HG03159 (cell line): Measurements from ENCODE around the gene HBD.
"Not testable (repeated sequence)": the region's sequence is repeated elsewhere in the genome, so short reads cannot be mapped to it uniquely, and the experiment has no call there.

Source experiments
- ATAC-seq: cut with Tn5 transposase; IDR thresholded peaks from one replicate; pipeline ENCODE4 v1.9.1; 2021; ENCODE audit warnings: mild to moderate bottlenecking, moderate library complexity; ENCODE audit not compliant: unreplicated experiment

HBD gene

DNA sequence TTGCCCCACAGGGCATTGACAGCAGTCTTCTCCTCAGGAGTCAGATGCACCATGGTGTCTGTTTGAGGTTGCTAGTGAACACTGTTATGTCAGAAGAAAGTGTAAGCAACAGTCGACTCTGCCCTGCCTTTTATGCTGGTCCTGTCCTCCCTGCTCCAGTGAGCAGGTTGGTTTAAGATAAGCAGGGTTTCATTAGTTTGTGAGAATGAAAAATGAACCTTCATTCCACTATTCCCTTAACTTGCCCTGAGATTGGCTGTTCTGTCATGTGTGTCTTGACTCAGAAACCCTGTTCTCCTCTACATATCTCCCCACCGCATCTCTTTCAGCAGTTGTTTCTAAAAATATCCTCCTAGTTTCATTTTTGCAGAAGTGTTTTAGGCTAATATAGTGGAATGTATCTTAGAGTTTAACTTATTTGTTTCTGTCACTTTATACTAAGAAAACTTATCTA, at the start of gene HBD:
Gene HBD (minus strand): TSS at position 103 of the 454 bp plus-strand sequence. CDS start 50 bp downstream, at position 53.
- peak; percentile 82 for ATAC-seq

DNA sequence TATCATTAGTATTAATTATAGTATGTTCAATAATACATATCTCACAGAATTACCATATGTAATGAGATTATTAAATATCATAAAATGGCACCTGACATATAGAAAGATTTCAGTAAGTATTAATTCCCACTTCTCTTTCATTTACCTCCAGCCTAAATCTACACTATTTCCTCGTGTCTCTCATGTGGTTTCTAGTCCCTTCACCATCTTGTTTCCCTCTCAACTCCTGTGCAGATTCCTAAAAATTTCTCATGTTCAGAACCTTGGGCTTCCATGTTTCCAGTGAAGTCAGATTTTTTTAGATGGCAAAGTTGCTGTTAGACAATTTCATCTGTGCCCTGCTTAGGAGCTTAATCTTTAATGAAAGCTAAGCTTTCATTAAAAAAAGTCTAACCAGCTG, 49.6 kb upstream of the HBD start:
- ATAC-seq = no peak

DNA sequence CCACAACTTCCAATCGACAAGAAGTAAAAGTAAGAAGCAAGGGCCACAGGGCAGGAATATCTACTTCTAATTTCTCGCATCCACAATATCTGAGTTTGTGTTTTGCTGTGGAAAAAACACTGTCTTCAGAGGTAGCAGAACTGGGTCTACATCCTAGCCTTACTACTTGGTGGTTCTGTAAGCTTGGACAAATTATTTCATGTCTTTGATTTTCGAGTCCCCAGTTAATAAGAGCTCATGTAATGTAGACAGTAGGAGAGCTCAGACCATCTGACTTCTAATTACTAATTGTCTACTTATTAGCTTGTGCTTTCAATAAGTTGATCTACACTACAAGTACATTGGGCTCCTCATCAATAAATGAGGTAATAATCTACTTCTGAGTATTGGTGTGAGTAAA, 48.8 kb upstream of the HBD start:
- ATAC-seq = no peak

DNA sequence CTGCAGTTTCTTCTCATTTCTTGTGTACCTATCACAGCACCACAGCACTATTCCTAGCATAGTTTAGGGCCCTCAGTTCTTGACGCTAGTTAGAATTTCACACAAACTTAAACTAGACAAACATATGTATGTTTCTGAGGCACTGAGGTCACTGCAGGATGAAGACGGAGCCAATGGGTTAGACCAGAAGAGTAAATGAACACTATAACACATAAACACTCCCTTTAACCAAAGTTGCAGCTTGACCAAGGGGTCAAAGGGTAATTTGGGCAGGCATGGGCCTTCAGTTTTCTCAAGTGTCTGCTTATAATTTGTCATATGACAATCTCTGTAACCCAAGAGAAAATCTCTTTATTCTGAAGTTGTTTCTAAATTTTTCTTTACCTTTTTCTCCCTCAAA, 48.3 kb upstream of the HBD start:
- ATAC-seq = no peak

DNA sequence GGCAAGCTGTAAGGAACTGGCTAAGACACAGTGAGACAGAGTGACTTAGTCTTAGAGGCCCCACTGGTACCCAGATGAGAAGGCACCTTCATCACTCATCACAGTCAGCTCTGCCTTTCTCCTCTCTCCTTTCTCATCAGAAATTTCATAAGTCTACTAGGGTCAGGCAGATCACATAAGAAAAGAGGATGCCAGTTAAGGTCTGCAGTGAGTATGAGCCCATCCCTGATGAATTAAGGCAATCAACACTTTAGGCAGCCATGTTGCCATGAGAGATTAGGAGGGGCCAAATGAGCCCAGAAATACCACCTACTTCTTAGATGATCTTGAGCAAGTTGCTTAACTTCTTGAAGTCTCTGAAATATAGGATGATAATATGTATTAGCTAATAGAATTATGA, 47.3 kb upstream of the HBD start:
- ATAC-seq = no peak

DNA sequence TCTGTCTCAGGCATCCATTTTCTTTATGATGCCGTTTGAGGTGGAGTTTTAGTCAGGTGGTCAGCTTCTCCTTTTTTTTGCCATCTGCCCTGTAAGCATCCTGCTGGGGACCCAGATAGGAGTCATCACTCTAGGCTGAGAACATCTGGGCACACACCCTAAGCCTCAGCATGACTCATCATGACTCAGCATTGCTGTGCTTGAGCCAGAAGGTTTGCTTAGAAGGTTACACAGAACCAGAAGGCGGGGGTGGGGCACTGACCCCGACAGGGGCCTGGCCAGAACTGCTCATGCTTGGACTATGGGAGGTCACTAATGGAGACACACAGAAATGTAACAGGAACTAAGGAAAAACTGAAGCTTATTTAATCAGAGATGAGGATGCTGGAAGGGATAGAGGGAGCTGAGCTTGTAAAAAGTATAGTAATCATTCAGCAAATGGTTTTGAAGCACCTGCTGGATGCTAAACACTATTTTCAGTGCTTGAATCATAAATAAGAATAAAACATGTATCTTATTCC, 46.4 kb upstream of the HBD start:
- ATAC-seq = peak; percentile 93

DNA sequence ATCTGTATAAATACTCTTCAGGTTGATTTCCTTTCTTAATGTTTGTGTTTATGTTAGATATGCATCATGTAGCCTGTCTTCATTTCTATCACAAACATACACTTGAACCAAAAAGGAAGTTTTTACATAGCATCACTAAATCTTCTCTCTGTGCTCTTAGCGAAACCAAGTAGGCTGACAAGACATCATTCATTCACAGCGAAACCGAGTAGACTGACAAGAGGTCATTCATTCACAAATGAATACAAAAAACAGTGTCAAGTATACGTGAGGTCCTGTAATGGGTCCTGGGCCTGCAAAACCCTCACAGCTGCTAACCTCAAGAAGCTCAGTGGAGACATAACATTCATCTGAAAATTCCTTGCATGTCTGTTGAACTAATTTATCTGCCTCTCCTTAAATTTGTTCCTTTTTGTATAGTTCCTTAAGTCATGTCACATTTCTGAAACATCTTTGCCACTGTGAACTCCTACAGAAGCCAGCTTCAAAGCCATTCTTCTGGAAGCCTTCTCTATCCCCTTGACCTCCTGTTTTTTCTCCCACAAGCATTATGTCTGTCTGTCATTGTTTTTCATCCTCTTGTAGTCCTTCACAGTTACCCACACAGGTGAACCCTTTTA, 45.3 kb upstream of the HBD start:
- ATAC-seq = no peak

DNA sequence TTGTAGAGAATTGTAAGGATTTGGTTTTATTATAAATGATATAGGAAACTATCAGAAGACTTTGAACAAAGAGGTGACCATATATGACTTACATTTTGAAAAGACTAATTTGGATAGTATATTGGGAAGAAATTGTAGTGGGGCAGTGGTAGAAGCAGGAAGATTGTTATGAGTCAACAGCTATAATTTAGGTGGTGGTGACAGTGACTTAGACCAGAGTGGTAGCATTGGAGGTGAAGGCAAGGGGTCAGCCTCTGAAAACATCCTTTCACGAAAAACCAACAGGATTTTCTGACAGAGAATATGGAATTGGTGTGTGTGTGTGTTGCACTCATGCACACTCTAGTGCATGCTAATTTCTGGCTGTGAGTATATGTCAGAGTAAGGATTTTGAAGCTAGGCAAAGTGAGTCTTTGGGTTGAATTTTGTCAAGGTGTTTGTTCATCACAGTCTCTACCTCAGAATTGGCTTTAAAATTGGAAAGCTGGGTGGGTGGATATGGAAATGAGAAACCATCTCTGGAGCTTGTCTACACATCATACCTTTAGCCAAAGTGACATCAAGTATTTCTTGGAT, 43.6 kb upstream of the HBD start:
- peak; percentile 36 for ATAC-seq

DNA sequence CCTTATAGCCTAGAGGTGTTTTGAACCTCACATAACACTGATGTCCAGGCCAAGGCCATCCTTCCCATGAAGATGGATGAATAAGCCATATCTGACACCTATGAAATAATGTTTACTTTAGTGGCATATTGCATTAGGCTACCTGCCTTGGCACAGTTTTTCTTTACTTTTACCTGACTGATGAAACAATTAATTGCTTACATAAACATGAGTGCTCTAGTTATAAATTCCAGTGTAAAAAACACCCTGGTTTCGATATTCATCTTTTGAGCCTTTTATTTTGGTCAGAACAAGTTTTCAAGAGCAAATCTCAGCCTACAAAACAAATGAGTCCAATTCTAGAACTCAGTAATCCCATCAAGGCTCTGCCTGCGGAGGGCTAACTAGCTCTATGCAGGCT, 42.4 kb upstream of the HBD start:
- ATAC-seq = no peak

DNA sequence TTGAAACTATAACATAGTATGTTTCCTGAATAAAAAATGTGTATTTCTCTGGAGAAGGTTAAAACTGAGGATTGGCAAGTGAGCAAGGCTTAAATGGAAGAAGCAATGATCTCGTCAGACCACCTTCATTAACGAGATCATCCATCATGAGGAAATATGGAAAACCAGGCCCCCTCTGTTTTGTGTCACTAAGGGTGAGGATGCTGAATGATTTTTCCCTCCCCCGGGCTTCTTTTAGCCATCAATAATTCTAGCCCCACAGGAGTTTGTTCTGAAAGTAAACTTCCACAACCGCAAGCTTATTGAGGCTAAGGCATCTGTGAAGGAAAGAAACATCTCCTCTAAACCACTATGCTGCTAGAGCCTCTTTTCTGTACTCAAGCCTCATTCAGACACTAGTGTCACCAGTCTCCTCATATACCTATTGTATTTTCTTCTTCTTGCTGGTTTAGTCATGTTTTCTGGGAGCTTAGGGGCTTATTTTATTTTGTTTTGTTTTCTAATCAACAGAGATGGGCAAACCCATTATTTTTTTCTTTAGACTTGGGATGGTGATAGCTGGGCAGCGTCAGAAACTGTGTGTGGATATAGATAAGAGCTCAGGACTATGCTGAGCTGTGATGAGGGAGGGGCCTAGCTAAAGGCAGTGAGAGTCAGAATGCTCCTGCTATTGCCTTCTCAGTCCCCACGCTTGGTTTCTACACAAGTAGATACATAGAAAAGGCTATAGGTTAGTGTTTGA, 41.3 kb upstream of the HBD start:
- no peak for ATAC-seq

DNA sequence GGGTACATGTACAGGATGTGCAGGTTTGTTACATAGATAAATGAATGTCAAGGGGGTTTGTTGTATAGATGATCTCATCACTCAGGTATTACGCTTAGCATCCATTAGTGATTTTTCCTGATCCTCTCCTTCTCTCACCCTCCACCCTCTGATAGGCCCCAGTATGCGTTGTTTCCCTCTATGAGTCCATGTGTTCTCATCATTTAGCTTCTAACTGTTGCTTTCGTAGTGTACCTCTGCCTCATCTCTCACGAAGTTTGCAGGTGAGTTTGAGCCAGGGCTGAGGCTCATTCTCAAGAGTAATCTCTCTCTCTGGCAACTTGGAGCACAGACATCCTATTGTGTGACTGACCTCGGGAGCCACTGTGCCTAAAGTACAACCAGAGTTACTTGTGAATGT, 40.1 kb upstream of the HBD start:
- ATAC-seq = no peak

DNA sequence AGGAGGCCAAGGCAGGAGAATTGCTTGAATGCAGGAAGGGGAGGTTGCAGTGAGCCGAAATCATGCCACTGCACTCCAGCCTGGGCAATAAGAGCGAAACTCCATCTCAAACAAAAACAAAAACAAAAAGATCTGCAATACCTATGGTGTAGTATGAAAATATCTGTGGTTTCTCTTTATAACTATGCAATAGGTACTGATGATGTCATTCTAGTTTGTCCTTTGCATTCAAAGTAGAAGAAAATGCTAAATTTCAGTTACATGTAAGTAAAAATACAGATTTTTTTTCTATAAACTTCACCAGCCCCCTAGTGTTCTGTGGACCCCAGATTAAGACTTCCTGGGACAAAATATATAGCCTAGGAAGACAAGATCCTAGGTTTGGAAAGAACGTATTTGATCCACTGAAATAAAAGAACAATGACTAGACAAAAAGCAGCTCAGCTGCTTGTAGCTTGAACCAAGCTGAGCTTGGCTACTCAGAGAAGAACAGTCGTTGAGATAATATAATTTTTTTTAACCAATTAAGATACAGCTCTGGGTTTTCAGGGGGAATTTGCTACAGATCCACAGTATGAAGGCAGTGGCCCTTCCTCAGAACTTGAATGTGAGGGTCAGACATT, 38.2 kb upstream of the HBD start:
- ATAC-seq = no peak

DNA sequence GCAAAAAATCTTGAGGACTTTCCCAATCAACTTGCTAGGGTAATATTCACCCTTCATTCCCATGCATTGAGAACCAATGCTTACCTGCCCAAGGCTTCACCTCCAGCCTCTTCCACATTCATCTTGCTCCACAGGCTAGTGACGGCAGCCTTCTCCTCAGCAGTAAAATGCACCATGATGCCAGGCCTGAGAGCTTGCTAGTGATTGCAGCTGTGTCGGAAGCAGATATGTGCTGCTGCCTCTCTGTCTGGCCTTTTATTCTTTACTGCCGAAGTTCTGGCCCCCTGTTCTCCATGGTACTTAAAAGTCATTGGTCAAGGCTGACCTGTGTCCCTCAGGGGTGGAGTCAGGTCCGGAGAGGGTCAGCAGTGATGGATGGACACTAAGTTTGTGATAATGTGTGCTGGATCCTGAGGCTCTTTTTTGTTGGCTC, 35.4 kb upstream of the HBD start, which contains the start of gene HBE1:
Gene HBE1 (minus strand): TSS at position 231 of the 433 bp plus-strand sequence. CDS start 55 bp downstream, at position 176.
- no peak for ATAC-seq

DNA sequence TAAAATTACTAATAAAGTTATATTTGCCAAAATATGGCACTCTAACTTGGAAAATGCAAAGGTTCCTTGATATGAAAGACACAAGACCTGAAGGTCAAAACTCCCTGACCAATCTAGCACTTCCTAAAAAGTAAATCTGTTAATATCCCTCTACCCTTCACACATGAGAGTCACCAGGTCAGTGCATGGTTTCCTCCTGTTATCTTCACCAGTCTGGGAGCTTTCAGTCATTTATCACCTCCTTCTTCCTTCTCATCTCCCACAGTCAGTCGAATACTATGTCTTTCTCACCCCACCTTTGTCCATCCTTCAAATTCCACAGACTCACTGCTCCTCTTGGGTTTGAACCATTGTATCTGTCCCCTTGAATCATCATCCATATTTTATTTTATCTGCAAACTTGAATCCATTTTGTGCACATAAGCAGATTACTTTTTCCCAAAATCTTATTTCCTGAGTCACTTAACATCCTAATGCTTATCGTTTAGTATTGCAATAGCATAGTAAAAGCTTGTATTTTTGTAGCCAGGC, 32.8 kb upstream of the HBD start:
- ATAC-seq = no peak

DNA sequence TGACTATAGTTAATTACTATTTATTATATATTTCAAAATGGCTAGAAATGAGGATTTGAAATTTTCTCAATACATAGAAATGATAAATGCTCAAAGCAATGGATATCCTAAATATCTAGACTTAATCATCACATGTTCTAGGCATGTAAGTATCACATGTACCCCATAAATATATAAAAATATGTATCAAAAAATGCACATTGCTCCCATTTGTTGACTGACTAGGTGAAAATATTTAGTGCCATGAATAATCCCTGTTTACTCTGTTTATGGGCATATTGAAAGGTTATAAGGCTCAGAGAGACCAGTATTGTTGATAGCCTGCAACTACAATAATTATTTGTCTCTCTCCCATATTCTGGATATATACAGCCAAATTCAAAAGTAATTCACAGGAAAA, 32.3 kb upstream of the HBD start:
- no peak for ATAC-seq

DNA sequence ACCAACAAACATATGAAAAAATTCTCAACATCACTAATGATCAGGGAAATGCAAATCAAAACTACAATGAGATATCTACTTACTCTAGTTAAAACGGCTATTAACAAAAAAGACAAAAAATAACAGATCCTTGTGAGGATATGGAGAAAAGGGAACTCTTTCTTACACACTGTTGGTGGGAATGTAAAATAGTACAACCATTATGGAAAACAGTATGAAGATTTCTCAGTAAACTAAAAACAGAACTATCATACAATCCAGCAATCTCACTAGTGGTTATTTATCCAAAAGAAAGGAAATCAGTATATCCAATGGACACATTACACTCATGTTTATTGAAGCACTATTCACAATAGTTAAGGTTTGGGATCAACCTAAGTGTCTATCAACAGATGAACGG, 31.5 kb upstream of the HBD start:
- ATAC-seq = no peak

DNA sequence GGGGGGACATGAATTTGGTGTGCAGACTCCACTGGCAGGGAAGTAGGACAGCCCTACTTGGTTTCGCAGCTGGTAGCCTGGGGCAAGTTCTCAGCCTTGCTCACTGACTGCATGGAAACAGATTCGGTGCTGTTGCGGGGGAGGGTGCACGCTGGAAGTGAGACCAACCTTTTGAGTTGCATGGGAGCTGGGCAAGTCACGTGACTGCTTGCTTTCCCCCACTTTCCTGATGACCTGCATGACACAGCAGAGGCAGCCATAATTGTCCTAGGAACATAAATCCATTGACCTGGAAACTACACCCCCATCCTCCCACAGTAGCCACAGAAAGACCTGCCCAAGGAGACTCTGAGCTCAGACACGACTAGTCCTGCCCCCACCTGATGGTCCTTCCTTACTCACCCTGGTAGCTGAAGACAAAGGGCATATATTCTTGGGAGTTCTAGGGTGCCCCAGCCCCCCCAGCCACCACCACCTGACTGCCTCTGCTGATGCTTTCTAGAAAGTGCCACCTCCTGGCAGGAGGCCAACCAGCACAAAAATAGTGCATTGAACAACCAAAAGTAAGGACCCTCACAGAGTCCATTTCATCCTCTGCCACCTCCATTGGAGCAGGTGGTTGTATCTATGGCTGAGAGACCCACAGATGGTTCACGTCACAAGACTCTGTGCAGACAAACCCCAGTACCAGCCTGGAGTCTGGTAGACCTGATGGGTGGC, 24.4 kb upstream of the HBD start:
- no peak for ATAC-seq

DNA sequence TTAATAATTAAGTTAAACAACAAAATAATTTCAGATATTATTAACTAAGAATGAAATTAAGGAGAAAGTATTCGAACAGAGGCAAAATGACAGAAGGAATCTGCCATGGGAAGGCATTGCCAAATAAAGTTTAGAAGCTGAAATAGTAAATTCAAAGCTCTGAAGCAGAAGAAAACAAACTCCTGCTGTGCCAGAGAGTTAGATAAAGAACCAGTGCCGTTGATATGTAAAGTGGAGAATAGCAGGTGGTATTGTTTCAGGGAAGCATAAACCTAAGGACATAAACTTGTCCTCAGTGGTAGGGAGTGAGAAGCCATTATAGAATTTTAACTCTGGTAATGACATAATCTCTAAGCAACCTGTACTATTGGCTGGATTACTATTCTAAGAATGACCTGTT, 23.0 kb upstream of the HBD start:
- no peak for ATAC-seq

DNA sequence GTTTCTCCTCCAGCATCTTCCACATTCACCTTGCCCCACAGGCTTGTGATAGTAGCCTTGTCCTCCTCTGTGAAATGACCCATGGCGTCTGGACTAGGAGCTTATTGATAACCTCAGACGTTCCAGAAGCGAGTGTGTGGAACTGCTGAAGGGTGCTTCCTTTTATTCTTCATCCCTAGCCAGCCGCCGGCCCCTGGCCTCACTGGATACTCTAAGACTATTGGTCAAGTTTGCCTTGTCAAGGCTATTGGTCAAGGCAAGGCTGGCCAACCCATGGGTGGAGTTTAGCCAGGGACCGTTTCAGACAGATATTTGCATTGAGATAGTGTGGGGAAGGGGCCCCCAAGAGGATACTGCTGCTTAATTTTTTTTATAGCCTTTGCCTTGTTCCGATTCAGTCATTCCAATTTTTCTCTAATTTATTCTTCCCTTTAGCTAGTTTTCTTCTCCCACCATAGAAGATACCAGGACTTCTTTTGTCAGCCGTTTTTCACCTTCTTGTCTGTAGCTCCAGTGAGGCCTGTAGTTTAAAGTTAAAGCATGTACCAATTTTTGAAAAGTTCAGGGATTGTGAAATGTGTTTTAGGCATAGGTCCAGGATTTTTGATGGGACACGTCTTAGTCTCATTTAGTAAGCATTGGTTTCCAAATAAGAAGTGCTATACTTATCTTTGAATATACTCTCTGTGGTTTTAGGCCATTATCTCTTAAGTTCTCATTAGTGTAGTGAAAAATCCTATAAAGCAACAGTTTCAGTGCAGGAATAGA, 20.5 kb upstream of the HBD start, which contains the start of gene HBG2:
Gene HBG2 (minus strand): TSS at position 136 of the 768 bp plus-strand sequence. CDS start 53 bp downstream, at position 83.
- ATAC-seq = not testable (repeated sequence)

DNA sequence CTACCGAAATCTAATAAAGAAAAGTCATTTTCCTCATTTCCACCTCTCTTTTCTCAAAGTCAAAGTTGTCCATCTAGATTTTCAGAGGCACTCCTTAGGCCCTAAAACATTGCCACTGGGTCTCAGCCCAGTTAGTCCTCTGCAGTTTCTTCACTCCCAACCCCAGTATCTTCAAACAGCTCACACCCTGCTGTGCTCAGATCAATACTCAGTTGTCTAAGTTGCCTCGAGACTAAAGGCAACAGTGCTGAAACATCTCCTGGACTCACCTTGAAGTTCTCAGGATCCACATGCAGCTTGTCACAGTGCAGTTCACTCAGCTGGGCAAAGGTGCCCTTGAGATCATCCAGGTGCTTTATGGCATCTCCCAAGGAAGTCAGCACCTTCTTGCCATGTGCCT, 19.7 kb upstream of the HBD start:
- not testable (repeated sequence) for ATAC-seq
